Left lung (tissue), 10 donors: ENCODE measurements around the gene HCAR2. TPM values are rescaled to one million over a fixed set of nuclear protein-coding genes. Genes with fewer than 3 reads are reported as not detected.
"Not testable (repeated sequence)": the region's sequence is repeated elsewhere in the genome, so short reads cannot be mapped to it uniquely, and the experiment has no call there.

Source experiments
- ATAC-seq: fragments of 200-7000 bp; cut with Tn5 transposase; one replicate; pipeline ENCODE4 v1.9.1; 2020; ENCODE audit warnings: moderate library complexity
- DNase-seq, 4 donors: peaks; one replicate each; pipeline ENCODE4 v3.0.0-alpha.2; 2013 to 2020
- H3K27ac ChIP-seq, 2 donors: fragments of 200-600 bp; sonication (generic) in 1 of 2; one replicate each; pipeline versions ENCODE4 v1.5.0 to v1.8.0; 2020 to 2021
- H3K27me3 ChIP-seq, 2 donors: fragments of 200-600 bp; sonication (generic) in 1 of 2; one replicate each; pipeline versions ENCODE4 v1.5.0 to v1.8.0; 2020 to 2021
- H3K36me3 ChIP-seq, 2 donors: fragments of 200-600 bp; sonication (generic) in 1 of 2; one replicate each; pipeline versions ENCODE4 v1.5.0 to v1.8.0; 2020 to 2021
- H3K4me1 ChIP-seq, 2 donors: fragments of 200-600 bp; one replicate each; pipeline ENCODE4 v1.8.0; 2021
- H3K4me3 ChIP-seq, 2 donors: fragments of 200-600 bp; sonication (generic) in 1 of 2; one replicate each; pipeline versions ENCODE4 v1.5.0 to v1.8.0; 2020 to 2021; ENCODE audit warnings: mild to moderate bottlenecking in 1 of 2
- H3K9me3 ChIP-seq, 2 donors: fragments of 200-600 bp; sonication (generic) in 1 of 2; one replicate each; pipeline versions ENCODE4 v1.5.0 to v1.8.0; 2020 to 2021
- intact Hi-C, 2 donors: fragments of 100-400 bp; cut with DNase I; formaldehyde crosslinking; loops; one replicate each; pipeline versions ENCODE4 v1.11.2 to v1.14.2; 2022
- polyA plus RNA-seq, 6 donors: library from polyadenylated mRNA; unstranded; fragments of 120-200 nt; gene quantifications; one replicate each; pipeline ENCODE4 v1.2.1, GENCODE V29; 2013; ENCODE audit not compliant: insufficient read length in 6 of 6
- total RNA-seq, 2 donors: library from RNA; stranded (reverse); fragmentation: NEBNext Ultra II Directional; extraction: Animal tissue kit (Norgen Biotek cat#: 25700); gene quantifications; one replicate each; pipeline ENCODE4 v1.2.1, GENCODE V29; 2021
- TF ChIP-seq, protein P1 (sequence below), 2 donors: fragments of 200-600 bp; sonication (generic) in 1 of 2; IDR thresholded peaks; one replicate each; pipeline versions ENCODE4 v1.5.0 to v1.8.0; 2021; ENCODE audit warnings: antibody characterized with exemption in 2 of 2
- donor health status: DM: no; HTN: yes; CAD: no.
- donor health status: DM: no; HTN: no; CAD: no.

HCAR2 gene
- total and polyA plus RNA-seq, 8 donors, result 0.10 to 5.1 (median 0.25) TPM

DNA sequence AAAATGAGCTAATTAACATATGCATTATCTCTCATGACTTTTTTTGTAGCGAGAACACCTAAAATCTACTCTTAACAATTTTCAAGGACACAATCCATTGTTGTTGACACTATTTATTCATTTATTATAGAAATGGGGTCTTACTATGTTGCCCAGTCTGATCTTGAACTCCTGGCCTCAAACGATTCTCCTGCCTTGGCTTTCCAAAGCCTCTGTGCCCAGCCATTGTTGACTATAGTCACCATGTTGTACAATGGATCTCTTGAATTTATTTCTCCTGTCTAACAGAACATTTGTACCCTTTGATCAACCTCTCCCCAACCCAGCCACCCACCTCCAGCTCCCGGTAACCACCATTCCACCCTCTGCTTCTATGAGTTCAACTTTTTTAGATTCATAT lies 41.2 kb downstream of the HCAR2 start:
- no peak overlapping the region for H3K27ac ChIP-seq
- no peaks in the 10 kb centered on the region for H3K27me3 ChIP-seq
- no peak for ATAC-seq
- H3K4me3 ChIP-seq, result no peak overlapping the region
- intact Hi-C loops, result no loop called here
- H3K4me1 ChIP-seq, result no peaks in the 10 kb centered on the region
- no peaks in the 10 kb centered on the region for H3K9me3 ChIP-seq
- TF ChIP-seq, protein P1, sequence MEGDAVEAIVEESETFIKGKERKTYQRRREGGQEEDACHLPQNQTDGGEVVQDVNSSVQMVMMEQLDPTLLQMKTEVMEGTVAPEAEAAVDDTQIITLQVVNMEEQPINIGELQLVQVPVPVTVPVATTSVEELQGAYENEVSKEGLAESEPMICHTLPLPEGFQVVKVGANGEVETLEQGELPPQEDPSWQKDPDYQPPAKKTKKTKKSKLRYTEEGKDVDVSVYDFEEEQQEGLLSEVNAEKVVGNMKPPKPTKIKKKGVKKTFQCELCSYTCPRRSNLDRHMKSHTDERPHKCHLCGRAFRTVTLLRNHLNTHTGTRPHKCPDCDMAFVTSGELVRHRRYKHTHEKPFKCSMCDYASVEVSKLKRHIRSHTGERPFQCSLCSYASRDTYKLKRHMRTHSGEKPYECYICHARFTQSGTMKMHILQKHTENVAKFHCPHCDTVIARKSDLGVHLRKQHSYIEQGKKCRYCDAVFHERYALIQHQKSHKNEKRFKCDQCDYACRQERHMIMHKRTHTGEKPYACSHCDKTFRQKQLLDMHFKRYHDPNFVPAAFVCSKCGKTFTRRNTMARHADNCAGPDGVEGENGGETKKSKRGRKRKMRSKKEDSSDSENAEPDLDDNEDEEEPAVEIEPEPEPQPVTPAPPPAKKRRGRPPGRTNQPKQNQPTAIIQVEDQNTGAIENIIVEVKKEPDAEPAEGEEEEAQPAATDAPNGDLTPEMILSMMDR (IDR thresholded peaks at IDR 0.05), result no peak
- H3K36me3 ChIP-seq, result no peaks in the 10 kb centered on the region
- DNase-seq, result no peak

DNA sequence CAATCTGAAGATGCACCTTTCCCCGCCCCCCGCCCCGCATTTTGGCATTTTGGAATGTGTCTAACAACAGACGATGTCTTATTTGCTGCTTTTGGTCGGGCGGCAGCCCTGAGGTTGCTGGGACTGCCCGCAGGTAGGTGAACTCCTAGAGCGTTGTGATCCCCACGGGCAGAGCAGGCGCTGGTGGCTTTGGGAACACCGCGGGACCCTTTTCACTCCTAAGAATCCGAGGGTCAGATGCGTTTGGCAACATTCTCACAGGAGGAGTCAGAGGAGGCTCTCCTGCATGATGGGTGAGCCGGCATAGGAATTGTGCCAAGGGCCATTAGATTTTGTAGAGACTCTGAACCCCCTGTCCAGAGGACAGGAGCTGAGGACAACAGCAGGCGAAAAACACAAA lies 41.9 kb downstream of the HCAR2 start:
- ATAC-seq, result no peak
- Histone ChIP-seq H3K27ac (no peak overlapping the region), H3K9me3 (no peaks in the 10 kb centered on the region), H3K4me3 (no peak overlapping the region), H3K27me3 (no peaks in the 10 kb centered on the region), H3K4me1 (no peaks in the 10 kb centered on the region), H3K36me3 (no peaks in the 10 kb centered on the region)
- DNase-seq, result no peak
- TF ChIP-seq, protein P1 (IDR thresholded peaks at IDR 0.05), result no peak
- intact Hi-C loops, result no loop called here

DNA sequence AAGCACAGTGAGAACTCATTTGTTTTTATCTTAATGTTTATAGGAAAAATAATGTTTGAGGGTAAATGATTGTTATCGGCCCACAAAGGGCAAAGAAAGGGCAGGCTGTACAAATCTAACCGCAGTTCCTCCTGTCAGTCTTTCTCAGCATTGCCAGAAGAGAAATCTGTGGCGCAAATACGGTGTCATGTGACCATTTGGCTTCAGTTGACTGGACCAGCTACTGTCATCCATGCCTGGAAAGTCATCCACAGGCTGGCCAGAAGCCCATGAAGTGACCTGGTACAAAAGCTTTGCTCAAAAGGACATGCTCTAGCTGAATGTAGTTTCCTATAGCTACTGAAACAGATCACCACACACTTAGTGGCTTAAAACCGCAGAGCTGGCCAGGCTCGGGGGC lies 43.6 kb downstream of the HCAR2 start:
- intact Hi-C loops, result no loop called here
- DNase-seq, result peak in 1 of 4 donors; percentile 48
- H3K4me3 ChIP-seq, result no peak overlapping the region
- TF ChIP-seq, protein P1 (IDR thresholded peaks at IDR 0.05), result no peak
- H3K27ac ChIP-seq, result no peak overlapping the region
- H3K36me3 ChIP-seq, result no peaks in the 10 kb centered on the region
- no peaks in the 10 kb centered on the region for H3K27me3 ChIP-seq
- H3K9me3 ChIP-seq, result no peaks in the 10 kb centered on the region
- no peaks in the 10 kb centered on the region for H3K4me1 ChIP-seq
- no peak for ATAC-seq

DNA sequence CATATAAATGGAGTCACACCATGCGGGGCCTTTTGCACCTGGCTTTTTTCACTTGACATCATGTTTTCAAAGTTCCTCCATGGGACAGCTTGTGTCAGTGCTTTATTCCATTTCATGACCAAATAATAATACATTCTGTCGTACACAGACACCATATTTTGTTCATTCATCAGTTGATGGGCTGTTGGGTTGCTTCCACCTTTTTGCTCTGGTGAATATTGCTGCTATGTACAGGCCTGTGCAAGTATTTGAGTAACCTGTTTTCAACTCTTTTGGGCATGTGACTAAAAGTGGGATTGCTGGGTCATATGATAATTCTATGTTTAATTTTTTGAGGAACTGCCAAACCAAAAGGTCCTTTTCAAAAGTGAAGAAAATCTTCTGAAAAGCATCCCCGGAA lies 46.9 kb downstream of the HCAR2 start:
- ATAC-seq, result no peak
- H3K9me3 ChIP-seq, result no peaks in the 10 kb centered on the region
- H3K4me1 ChIP-seq, result no peaks in the 10 kb centered on the region
- intact Hi-C loops, result no loop called here
- H3K4me3 ChIP-seq, result no peak overlapping the region
- DNase-seq, result no peak
- H3K27me3 ChIP-seq, result no peaks in the 10 kb centered on the region
- H3K36me3 ChIP-seq, result no peaks in the 10 kb centered on the region
- H3K27ac ChIP-seq, result no peak overlapping the region
- TF ChIP-seq, protein P1 (IDR thresholded peaks at IDR 0.05), result no peak

DNA sequence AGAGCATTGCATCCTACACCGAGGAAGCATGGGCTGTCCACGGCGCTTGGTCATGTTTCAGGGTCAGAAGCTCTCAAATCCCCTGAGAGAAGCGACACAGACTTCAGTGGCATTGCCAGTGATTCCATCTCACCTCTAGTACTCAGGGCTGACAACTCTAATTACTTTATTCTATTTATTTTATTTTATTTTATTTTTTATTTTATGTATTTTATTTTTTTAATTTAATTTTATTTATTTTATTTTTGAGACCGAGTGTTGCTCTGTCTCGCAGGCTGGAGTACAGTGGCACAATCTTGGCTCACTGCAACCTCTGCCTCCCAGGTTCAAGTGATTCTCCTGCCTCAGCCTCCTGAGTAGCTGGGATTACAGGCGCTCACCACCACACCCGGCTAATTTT lies 49.9 kb downstream of the HCAR2 start:
- ATAC-seq, DNase-seq, H3K4me3 ChIP-seq, H3K27ac ChIP-seq, H3K27me3 ChIP-seq, H3K36me3 ChIP-seq, H3K9me3 ChIP-seq, intact Hi-C loops: not testable (repeated sequence)
- peaks cover 0 to 14% of the 10 kb centered on the region in 2 donors for H3K4me1 ChIP-seq

DNA sequence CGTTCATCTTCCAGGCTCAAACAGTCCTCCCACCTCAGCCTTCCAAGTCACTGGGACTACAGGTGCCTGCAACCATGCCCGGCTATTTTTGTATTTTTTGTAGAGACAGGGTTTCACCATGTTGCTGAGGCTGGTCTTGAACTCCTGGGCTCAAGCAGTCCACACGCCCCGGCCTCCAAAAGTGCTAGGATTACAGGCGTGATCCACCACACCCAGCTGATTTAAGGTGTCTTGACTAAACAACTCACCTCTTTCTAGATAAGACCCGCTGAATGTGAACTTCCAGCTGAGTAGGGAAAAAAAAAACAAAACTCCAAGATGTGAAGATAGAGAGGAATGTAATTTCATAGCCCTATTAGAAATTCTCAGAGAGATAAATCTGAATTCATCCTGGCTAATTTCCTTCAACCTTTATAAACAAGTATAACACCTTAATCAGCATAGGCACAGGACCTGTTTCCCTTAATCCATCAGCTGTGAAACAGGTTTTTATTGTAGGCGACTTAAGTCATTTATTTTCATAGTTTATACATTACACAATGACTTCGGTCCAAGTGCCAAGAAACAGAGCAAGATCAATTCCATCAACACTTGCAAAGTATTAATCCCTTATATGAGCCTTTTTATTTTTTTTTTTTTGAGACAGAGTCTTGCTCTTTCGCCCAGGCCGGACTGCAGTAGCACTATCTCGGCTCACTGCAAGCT lies 51.5 kb downstream of the HCAR2 start:
- Histone ChIP-seq H3K27me3 (no peaks in the 10 kb centered on the region), H3K36me3 (no peaks in the 10 kb centered on the region), H3K27ac (no peak overlapping the region), H3K9me3 (no peaks in the 10 kb centered on the region), H3K4me1 (peaks cover 0 to 14% of the 10 kb centered on the region in 2 donors), H3K4me3 (no peak overlapping the region)
- DNase-seq (no peak), ATAC-seq (no peak)
- TF ChIP-seq, protein P1 (IDR thresholded peaks at IDR 0.05), result no peak
- intact Hi-C loops, result no loop called here
